HG02610 (cell line): ENCODE data around the gene GPR18.

Source experiments
- ATAC-seq: cut with Tn5 transposase; IDR thresholded peaks from one replicate; pipeline ENCODE4 v1.9.1; 2021; ENCODE audit warnings: mild to moderate bottlenecking, moderate library complexity; ENCODE audit not compliant: unreplicated experiment

Gene GPR18, protein sequence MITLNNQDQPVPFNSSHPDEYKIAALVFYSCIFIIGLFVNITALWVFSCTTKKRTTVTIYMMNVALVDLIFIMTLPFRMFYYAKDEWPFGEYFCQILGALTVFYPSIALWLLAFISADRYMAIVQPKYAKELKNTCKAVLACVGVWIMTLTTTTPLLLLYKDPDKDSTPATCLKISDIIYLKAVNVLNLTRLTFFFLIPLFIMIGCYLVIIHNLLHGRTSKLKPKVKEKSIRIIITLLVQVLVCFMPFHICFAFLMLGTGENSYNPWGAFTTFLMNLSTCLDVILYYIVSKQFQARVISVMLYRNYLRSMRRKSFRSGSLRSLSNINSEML

GRCh38 chr13:99258210-99258860, at the start of gene GPR18:
Gene GPR18 (minus strand): TSS chr13:99258379. CDS start chr13:99255872, 2,507 bp downstream.
- ATAC-seq = peak; percentile 93

DNA sequence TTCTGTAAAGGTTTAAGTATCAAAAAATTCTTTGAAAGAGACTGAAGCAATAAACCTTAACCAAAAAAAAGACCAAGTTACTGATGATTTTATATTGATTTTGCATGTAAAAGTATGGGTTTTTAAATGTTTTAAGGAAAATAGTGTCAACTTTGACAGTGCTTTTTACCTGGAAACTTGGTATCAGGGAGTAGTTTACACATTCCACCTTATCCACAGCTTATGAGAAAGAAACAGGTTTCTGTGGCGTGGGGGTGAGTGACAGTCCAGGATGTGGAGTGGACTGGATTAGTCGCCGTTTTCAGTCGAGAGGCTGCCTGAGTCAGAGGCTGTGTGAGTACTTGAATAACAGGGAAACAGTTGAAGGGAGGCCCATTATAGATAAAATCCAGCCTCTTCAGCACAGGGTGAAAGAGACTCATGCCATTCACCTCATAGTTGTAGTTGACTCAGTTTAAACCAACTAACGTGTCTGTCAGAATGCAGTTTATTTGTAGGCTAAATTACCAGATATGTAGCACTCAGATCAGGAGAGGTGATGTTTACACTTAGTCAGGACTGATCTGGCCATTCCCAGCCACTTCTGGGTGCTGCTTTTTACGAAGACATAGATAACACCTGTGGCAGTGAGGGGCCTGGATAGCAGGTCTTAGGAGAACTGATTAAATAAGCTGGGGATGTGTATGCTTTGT, 49.6 kb upstream of the GPR18 start:
- peak; percentile 32 for ATAC-seq

GRCh38 chr13:99307247-99307646, 49.1 kb upstream of the GPR18 start, which contains the start of gene GPR183:
Gene GPR183 (minus strand): TSS chr13:99307399. CDS start chr13:99296145, 11,254 bp downstream.
- ATAC-seq = peak; percentile 46

GRCh38 chr13:99305566-99305965, 47.4 kb upstream of the GPR18 start:
- no peak for ATAC-seq

GRCh38 chr13:99305158-99305557, 47.0 kb upstream of the GPR18 start:
- ATAC-seq = no peak

GRCh38 chr13:99304541-99304940, 46.4 kb upstream of the GPR18 start:
- ATAC-seq = no peak

- ATAC-seq = no peak
These were observed 45.8 kb upstream of the GPR18 start for GRCh38 chr13:99303863-99304521.

- no peak for ATAC-seq
These were observed 44.7 kb upstream of the GPR18 start for GRCh38 chr13:99302637-99303505.

DNA sequence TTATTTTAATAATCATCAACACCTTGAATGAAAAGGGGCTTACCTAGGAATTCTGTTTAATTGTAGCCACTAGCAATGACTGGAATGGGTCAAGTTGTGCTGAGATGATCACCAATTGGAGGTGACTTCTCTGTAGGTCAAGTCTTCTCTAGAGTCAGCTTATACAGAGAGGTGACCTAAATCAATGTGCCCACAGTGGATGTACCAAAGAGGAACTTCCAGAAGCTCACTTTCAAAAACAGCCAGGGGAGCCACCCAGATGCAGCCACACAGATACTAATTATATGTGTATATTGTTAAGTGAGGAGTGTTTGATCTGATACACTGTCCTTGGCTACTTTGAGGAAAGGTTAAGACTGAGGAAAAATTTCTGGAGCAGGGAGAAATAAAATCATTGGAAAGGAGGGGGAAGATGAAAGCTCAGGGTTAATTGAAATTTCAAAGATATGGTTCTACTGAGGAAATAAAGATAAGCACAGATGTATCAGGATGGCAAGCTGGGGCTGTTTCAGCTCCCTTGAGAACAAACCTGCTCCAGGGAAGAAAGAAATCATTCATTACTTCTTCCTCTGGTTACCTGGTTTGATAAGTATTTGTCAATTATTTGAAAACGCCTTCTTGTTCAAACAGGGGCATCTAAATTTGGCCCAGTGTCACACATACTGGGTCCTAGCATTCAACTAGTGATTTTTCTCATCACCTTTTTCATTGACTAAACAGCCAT, 43.9 kb upstream of the GPR18 start:
- no peak for ATAC-seq

- ATAC-seq = no peak
These were observed 43.1 kb upstream of the GPR18 start for GRCh38 chr13:99301056-99301838.

GRCh38 chr13:99299920-99300341, 41.8 kb upstream of the GPR18 start:
- ATAC-seq = no peak

DNA sequence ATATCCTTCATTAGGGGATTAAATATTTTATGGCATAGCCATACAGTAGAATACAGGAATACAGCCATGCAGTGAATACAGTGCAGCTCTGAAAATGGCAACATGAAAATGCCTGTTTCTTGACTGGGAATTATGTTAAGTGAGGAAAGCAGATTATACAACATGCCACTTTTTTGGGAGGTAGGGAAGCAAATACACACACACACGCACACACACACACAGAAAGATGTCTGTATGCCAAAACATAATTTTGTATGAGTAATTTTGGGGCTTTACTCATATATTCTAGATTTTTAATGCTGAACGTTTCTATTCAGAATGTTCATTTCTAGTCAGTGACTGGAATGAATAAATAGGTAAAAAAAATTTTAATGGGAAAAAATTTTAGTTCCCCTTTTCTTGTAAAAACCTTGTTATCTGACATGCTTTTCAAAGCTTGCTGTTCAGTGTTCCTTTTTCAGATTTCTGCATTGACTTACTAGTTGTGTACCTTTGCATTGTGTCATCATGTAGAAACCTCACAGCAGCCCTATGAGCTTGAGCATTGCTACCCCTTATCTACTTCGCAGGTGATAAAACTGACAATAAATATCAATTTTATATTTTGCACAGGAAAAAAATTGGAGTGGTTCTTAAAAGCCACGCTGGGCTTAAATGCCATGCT, 41.2 kb upstream of the GPR18 start:
- no peak for ATAC-seq

GRCh38 chr13:99298056-99298455, 39.9 kb upstream of the GPR18 start:
- no peak for ATAC-seq

- no peak for ATAC-seq
These were observed 39.2 kb upstream of the GPR18 start for GRCh38 chr13:99297331-99297730.

- ATAC-seq = no peak
These were observed 38.2 kb upstream of the GPR18 start for GRCh38 chr13:99296398-99296797.

- ATAC-seq = no peak
These were observed 37.5 kb upstream of the GPR18 start for GRCh38 chr13:99295488-99296252.

GRCh38 chr13:99294958-99295357, 36.8 kb upstream of the GPR18 start:
- no peak for ATAC-seq

DNA sequence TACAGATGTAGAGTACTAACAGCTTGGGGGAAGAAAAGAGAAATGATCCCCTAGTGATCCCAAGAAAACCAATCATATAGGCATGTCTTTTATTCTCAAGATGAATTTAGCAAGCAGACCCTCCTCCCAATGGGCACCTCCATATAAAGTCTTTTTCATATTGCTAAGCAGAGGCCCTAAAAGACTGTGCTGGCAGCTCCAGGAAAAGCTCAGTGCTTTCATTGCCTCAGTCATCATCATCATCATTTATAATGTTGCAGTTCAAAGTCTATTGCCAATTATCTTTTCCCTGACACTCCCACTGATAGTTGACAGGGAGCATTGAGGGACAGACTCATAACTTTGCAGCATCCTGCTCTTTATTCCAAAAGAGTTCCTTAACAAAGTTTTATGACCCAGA, 36.0 kb upstream of the GPR18 start:
- ATAC-seq = no peak
